HG03108 (cell line): ENCODE results near the gene ARHGEF12.

Experiments used
- ATAC-seq: cut with Tn5 transposase; IDR thresholded peaks from one replicate; pipeline ENCODE4 v1.9.1; 2021; ENCODE audit warnings: moderate library complexity; ENCODE audit not compliant: unreplicated experiment

Gene ARHGEF12

GRCh38 chr11:120424185-120424969, 88.2 kb downstream of the ARHGEF12 start:
- ATAC-seq: no peak

- no peak for ATAC-seq
Measured at GRCh38 chr11:120424970-120425332, 88.7 kb downstream of the ARHGEF12 start.

GRCh38 chr11:120425527-120425926, 89.3 kb downstream of the ARHGEF12 start:
- ATAC-seq: no peak

- ATAC-seq: no peak
Measured at GRCh38 chr11:120430146-120430545, 93.9 kb downstream of the ARHGEF12 start.

- ATAC-seq: no peak
Measured at GRCh38 chr11:120431633-120432032, 95.4 kb downstream of the ARHGEF12 start.

GRCh38 chr11:120432056-120433018, 96.1 kb downstream of the ARHGEF12 start:
- ATAC-seq: no peak

- ATAC-seq: no peak
Measured at GRCh38 chr11:120441592-120441991, 105.4 kb downstream of the ARHGEF12 start.

GRCh38 chr11:120442031-120442430, 105.8 kb downstream of the ARHGEF12 start:
- ATAC-seq: no peak

GRCh38 chr11:120446802-120447201, 110.6 kb downstream of the ARHGEF12 start:
- no peak for ATAC-seq

GRCh38 chr11:120448240-120448639, 112.0 kb downstream of the ARHGEF12 start:
- ATAC-seq: no peak

- no peak for ATAC-seq
Measured at GRCh38 chr11:120455487-120455886, 119.3 kb downstream of the ARHGEF12 start.

GRCh38 chr11:120457996-120458395, 121.8 kb downstream of the ARHGEF12 start:
- ATAC-seq: no peak

GRCh38 chr11:120462825-120463224, 126.6 kb downstream of the ARHGEF12 start:
- no peak for ATAC-seq

- ATAC-seq: no peak
Measured at GRCh38 chr11:120465921-120466534, 129.8 kb downstream of the ARHGEF12 start.

- no peak for ATAC-seq
Measured at GRCh38 chr11:120467627-120468026, 131.4 kb downstream of the ARHGEF12 start.

GRCh38 chr11:120471131-120471530, 134.9 kb downstream of the ARHGEF12 start:
- ATAC-seq: no peak

- no peak for ATAC-seq
Measured at GRCh38 chr11:120471994-120472393, 135.8 kb downstream of the ARHGEF12 start.

GRCh38 chr11:120473503-120473902, 137.3 kb downstream of the ARHGEF12 start:
- ATAC-seq: no peak

GRCh38 chr11:120482149-120482548, 145.9 kb downstream of the ARHGEF12 start:
- no peak for ATAC-seq

GRCh38 chr11:120484722-120485121, 148.5 kb downstream of the ARHGEF12 start:
- ATAC-seq: no peak

- no peak for ATAC-seq
Measured at GRCh38 chr11:120486138-120486537, 149.9 kb downstream of the ARHGEF12 start.
